Liver (tissue), 9 donors: ENCODE results near the gene CHRDL2. TPM values are rescaled to one million over a fixed set of nuclear protein-coding genes. Genes with fewer than 3 reads are reported as not detected.

Source experiments
- DNase-seq: peaks from one replicate; pipeline ENCODE4 v3.0.0-alpha.2; 2017; ENCODE audit warnings: low spot score
- H3K27ac ChIP-seq, 2 donors: one replicate each; pipeline ENCODE4 v1.7.0; 2013; ENCODE audit warnings: inconsistent platforms in 2 of 2, low read length in 2 of 2, control low read depth in 1 of 2, low read depth in 1 of 2, mild to moderate bottlenecking in 1 of 2
- H3K27me3 ChIP-seq, 4 donors: one replicate each; pipeline versions ENCODE4 v1.6.1 to v1.7.0; 2013; ENCODE audit warnings: low read length in 3 of 4, inconsistent platforms in 1 of 4, mild to moderate bottlenecking in 1 of 4, moderate library complexity in 1 of 4; ENCODE audit not compliant: control insufficient read depth in 4 of 4, insufficient read depth in 4 of 4
- H3K36me3 ChIP-seq, 4 donors: one replicate each; pipeline versions ENCODE4 v1.6.1 to v1.7.0; 2013; ENCODE audit warnings: low read length in 3 of 4, mild to moderate bottlenecking in 3 of 4, low read depth in 1 of 4, moderate library complexity in 1 of 4; ENCODE audit not compliant: control insufficient read depth in 4 of 4, insufficient read depth in 3 of 4
- H3K4me1 ChIP-seq, 4 donors: one replicate each; pipeline versions ENCODE4 v1.6.1 to v1.7.0; 2013; ENCODE audit warnings: low read length in 3 of 4, mild to moderate bottlenecking in 3 of 4, moderate library complexity in 1 of 4; ENCODE audit not compliant: control insufficient read depth in 4 of 4, insufficient read depth in 4 of 4
- H3K4me3 ChIP-seq, 3 donors: one replicate each; pipeline versions ENCODE4 v1.6.1 to v1.7.0; 2013; ENCODE audit warnings: low read length in 3 of 3, control low read depth in 1 of 3, low read depth in 1 of 3, mild to moderate bottlenecking in 1 of 3
- H3K9ac ChIP-seq, 2 donors: one replicate each; pipeline ENCODE4 v1.7.0; 2013; ENCODE audit warnings: low read length in 2 of 2, mild to moderate bottlenecking in 2 of 2, moderate library complexity in 2 of 2, control low read depth in 1 of 2, low read depth in 1 of 2
- H3K9me3 ChIP-seq, 4 donors: one replicate each; pipeline versions ENCODE4 v1.6.1 to v1.7.0; 2013; ENCODE audit warnings: low read length in 3 of 4; ENCODE audit not compliant: control insufficient read depth in 4 of 4
- ATF3 ChIP-seq: IDR thresholded peaks from 2 replicates; pipeline ENCODE4 v1.6.1; 2016; ENCODE audit warnings: antibody characterized with exemption
- CTCF ChIP-seq: fragments of 150-350 bp; IDR thresholded peaks from 2 replicates; pipeline ENCODE4 v1.5.1; 2017; ENCODE audit warnings: improper control_type of control experiment, low read depth, low read length; ENCODE audit not compliant: missing input control
- EGR1 ChIP-seq, 2 donors: IDR thresholded peaks; 2 replicates each; pipeline ENCODE4 v1.6.1; 2016 to 2018; ENCODE audit warnings: antibody characterized with exemption in 2 of 2, low read depth in 2 of 2
- FOXA1 ChIP-seq: IDR thresholded peaks from 2 replicates; pipeline ENCODE4 v1.6.1; 2016; ENCODE audit warnings: antibody characterized with exemption
- GABPA ChIP-seq, 2 donors: IDR thresholded peaks in 1 of 2; conservative IDR thresholded peaks in 1 of 2; 2 replicates each; pipeline ENCODE4 v1.6.1; 2016; ENCODE audit warnings: antibody characterized with exemption in 2 of 2, mild to moderate bottlenecking in 1 of 2, moderate library complexity in 1 of 2
- HNF4A ChIP-seq, 2 donors: conservative IDR thresholded peaks; 2 replicates each; pipeline ENCODE4 v1.6.1; 2016; ENCODE audit warnings: antibody characterized with exemption in 2 of 2, mild to moderate bottlenecking in 2 of 2
- JUND ChIP-seq, 2 donors: IDR thresholded peaks; 2 replicates each; pipeline ENCODE4 v1.6.1; 2016; ENCODE audit warnings: antibody characterized with exemption in 2 of 2
- NR2F2 ChIP-seq: IDR thresholded peaks from 2 replicates; pipeline ENCODE4 v1.6.1; 2016; ENCODE audit warnings: antibody characterized with exemption
- RAD21 ChIP-seq, 2 donors: IDR thresholded peaks; 2 replicates each; pipeline ENCODE4 v1.6.1; 2016; ENCODE audit warnings: antibody characterized with exemption in 2 of 2, mild to moderate bottlenecking in 2 of 2
- RXRA ChIP-seq, 2 donors: IDR thresholded peaks; 2 replicates each; pipeline ENCODE4 v1.6.1; 2017 to 2018; ENCODE audit warnings: antibody characterized with exemption in 2 of 2, mild to moderate bottlenecking in 1 of 2
- SP1 ChIP-seq: IDR thresholded peaks from 2 replicates; pipeline ENCODE4 v1.6.1; 2018; ENCODE audit warnings: antibody characterized with exemption, mild to moderate bottlenecking
- TAF1 ChIP-seq: conservative IDR thresholded peaks from 2 replicates; pipeline ENCODE4 v1.6.1; 2016; ENCODE audit warnings: antibody characterized with exemption, mild to moderate bottlenecking
- YY1 ChIP-seq: IDR thresholded peaks from 2 replicates; pipeline ENCODE4 v1.6.1; 2016; ENCODE audit warnings: antibody characterized with exemption, mild to moderate bottlenecking
- ZBTB33 ChIP-seq: IDR thresholded peaks from 2 replicates; pipeline ENCODE4 v1.6.1; 2016; ENCODE audit warnings: antibody characterized with exemption
- WGBS: extraction: QIAGEN DNeasy Blood & Tissue Kit; methylation state at CpG from one replicate; pipeline ENCODE4 v1.1.7; 2013; 5-methylcytosine and 5-hydroxymethylcytosine counted together
- polyA plus RNA-seq, 2 donors: library from polyadenylated mRNA; stranded (reverse) in 1 of 2; unstranded in 1 of 2; fragments of 200-250 nt in 1 of 2; fragments of >200 nt in 1 of 2; fragmentation: Nextera tagmentation in 1 of 2; extraction: Ambion mirVana in 1 of 2; gene quantifications; one replicate each; pipeline versions ENCODE4 v1.2.1 to v1.2.3, GENCODE V29; 2013 to 2015
- total RNA-seq, 2 donors: library from RNA; depleted of rRNA; stranded (reverse); fragments of >200 nt; gene quantifications; one replicate each; pipeline ENCODE4 v1.2.3, GENCODE V29; 2014
- TF ChIP-seq, protein P1 (sequence below): IDR thresholded peaks from 2 replicates; pipeline ENCODE4 v1.6.1; 2016; ENCODE audit warnings: antibody characterized with exemption, mild to moderate bottlenecking
- donor health status: healthy.
- donor health status: healthy.
- donor health status: healthy.
- donor health status: healthy.
- donor health status: healthy.

Gene CHRDL2
- total and polyA plus RNA-seq, 4 donors, result 1.8 to 19.0 (median 15.8) TPM; not detected in 1

GRCh38 chr11:74749127-74749964 is 18.1 kb upstream of the CHRDL2 start:
- Histone ChIP-seq H3K36me3 (no peaks in the 10 kb centered on the region), H3K9me3 (no peaks in the 10 kb centered on the region), H3K4me1 (peaks cover 4 to 24% (median 14%) of the 10 kb centered on the region in 4 donors), H3K27ac (peak overlapping the region; percentile 87 to 89), H3K9ac (peak overlapping the region in 1 of 2 donors; percentile 78), H3K27me3 (no peaks in the 10 kb centered on the region), H3K4me3 (peak overlapping the region; percentile 63 to 98 (median 81))
- peak; percentile 70 for TF ChIP-seq HNF4A (conservative IDR thresholded peaks at IDR 0.05)
- peak; percentile 20 for TF ChIP-seq SP1
- no peak for TF ChIP-seq EGR1 (IDR thresholded peaks at IDR 0.05; ENCODE audit: low read depth in 2 of 2)
- peak in 1 of 2 donors; percentile 26 for TF ChIP-seq RXRA (IDR thresholded peaks at IDR 0.05)
- TF ChIP-seq ZBTB33, result peak; percentile 38
- DNase-seq, result peak; percentile 68
- under 1% methylated on average over 63 of the region's 63 CpGs for WGBS

DNA sequence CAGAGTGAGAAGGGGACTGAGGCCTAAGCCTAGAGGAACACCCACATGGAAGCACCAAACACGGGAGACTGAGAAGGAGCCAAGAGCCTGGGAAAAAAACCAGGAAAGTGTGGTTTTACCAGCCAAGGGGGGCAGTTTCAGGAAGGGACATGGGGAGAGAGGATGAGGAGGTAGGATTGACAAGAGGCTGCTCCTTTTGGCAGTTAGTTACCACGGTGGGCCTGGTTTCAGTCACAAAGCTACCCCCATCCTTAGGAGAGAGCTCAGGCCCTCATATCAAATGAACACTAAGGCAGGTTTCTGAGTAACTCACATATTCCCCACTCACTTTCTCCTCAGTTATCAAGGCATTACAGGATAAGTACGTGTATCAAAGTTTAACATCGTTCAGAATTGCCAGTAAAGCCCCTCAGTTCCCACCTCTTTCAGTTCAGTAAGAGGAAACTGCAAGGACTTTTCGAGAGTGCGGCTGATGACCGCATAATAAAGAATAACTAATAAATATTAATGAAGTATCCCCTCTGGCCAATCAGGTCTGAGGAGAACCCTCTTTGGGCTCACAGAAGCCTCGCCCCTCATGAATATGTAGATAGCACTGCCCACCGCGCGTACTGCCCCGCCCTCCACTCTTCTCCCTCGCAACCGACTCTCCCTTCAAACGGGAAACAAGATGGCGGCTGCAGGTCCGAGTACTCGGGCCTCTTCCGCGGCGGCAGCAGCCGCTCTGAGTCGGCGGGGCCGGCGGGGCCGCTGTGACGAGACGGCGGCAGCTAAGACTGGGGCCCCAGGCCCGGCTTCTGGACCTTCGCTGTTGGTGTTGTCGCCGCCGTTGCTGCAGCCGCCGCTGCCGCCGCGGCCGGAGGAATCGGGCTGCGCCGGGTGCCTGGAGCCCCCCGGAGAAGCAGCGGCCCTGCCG is 17.2 kb upstream of the CHRDL2 start, which contains the start of gene RNF169:
Gene RNF169 (plus strand): TSS at position 639 of the 916 bp plus-strand sequence. CDS start 32 bp downstream, at position 671.
- peak; percentile 89 for DNase-seq

More for the DNA sequence above, 17.2 kb upstream of the CHRDL2 start, which contains the start of gene RNF169:
- Histone ChIP-seq H3K9ac (peak within 1 kb of the TSS; percentile 46 to 78), H3K4me1 (peaks cover 4 to 17% (median 9%) of the 10 kb centered on the region in 4 donors), H3K27me3 (no peaks in the 10 kb centered on the region), H3K36me3 (no peaks in the 10 kb centered on the region), H3K9me3 (no peaks in the 10 kb centered on the region), H3K4me3 (peak within 1 kb of the TSS; percentile 63 to 98 (median 81)), H3K27ac (peak within 1 kb of the TSS; percentile 87 to 89)
- TF ChIP-seq GABPA (IDR thresholded peaks at IDR 0.05 in 1 of 2, conservative IDR thresholded peaks at IDR 0.05 in 1 of 2), result no peak
- no peak for TF ChIP-seq ATF3
- TF ChIP-seq NR2F2, result peak; percentile 14
- peak; percentile 35 for TF ChIP-seq TAF1
- no peak for TF ChIP-seq RAD21 (IDR thresholded peaks at IDR 0.05)
- TF ChIP-seq YY1, result peak; percentile 98
- TF ChIP-seq, protein P1, sequence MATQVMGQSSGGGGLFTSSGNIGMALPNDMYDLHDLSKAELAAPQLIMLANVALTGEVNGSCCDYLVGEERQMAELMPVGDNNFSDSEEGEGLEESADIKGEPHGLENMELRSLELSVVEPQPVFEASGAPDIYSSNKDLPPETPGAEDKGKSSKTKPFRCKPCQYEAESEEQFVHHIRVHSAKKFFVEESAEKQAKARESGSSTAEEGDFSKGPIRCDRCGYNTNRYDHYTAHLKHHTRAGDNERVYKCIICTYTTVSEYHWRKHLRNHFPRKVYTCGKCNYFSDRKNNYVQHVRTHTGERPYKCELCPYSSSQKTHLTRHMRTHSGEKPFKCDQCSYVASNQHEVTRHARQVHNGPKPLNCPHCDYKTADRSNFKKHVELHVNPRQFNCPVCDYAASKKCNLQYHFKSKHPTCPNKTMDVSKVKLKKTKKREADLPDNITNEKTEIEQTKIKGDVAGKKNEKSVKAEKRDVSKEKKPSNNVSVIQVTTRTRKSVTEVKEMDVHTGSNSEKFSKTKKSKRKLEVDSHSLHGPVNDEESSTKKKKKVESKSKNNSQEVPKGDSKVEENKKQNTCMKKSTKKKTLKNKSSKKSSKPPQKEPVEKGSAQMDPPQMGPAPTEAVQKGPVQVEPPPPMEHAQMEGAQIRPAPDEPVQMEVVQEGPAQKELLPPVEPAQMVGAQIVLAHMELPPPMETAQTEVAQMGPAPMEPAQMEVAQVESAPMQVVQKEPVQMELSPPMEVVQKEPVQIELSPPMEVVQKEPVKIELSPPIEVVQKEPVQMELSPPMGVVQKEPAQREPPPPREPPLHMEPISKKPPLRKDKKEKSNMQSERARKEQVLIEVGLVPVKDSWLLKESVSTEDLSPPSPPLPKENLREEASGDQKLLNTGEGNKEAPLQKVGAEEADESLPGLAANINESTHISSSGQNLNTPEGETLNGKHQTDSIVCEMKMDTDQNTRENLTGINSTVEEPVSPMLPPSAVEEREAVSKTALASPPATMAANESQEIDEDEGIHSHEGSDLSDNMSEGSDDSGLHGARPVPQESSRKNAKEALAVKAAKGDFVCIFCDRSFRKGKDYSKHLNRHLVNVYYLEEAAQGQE, result peak; percentile 56
- no peak for TF ChIP-seq CTCF
- TF ChIP-seq HNF4A (conservative IDR thresholded peaks at IDR 0.05), result peak in 1 of 2 donors; percentile 28
- TF ChIP-seq RXRA (IDR thresholded peaks at IDR 0.05), result no peak
- TF ChIP-seq FOXA1, result no peak
- peak; percentile 70 for TF ChIP-seq SP1
- peak in 1 of 2 donors; percentile 32 for TF ChIP-seq JUND (IDR thresholded peaks at IDR 0.05)
- 3% methylated on average over 47 of the region's 47 CpGs for WGBS
